Uterus (tissue), 4 donors: Measurements from ENCODE around the gene GSAP. TPM values are rescaled to one million over a fixed set of nuclear protein-coding genes. Genes with fewer than 3 reads are reported as not detected.

ENCODE experiments used
- DNase-seq, 2 donors: peaks; one replicate each; pipeline ENCODE4 v3.0.0-alpha.2; 2019 to 2020
- H3K27ac ChIP-seq, 2 donors: fragments of 200-600 bp; sonication (generic); 1 replicate in 1 of 2; 2 replicates in 1 of 2; pipeline ENCODE4 v1.5.1; 2016 to 2018
- H3K27me3 ChIP-seq, 2 donors: fragments of 200-600 bp; sonication (generic); one replicate each; pipeline ENCODE4 v1.5.1; 2018 to 2019; ENCODE audit warnings: control low read depth in 1 of 2
- H3K36me3 ChIP-seq, 2 donors: fragments of 200-600 bp; sonication (generic); one replicate each; pipeline ENCODE4 v1.5.1; 2019; ENCODE audit warnings: control low read depth in 1 of 2
- H3K4me1 ChIP-seq, 2 donors: fragments of 200-600 bp; sonication (generic); one replicate each; pipeline ENCODE4 v1.5.1; 2018 to 2019; ENCODE audit warnings: control low read depth in 1 of 2
- H3K4me3 ChIP-seq, 2 donors: fragments of 200-600 bp; sonication (generic); 1 replicate in 1 of 2; 2 replicates in 1 of 2; pipeline ENCODE4 v1.5.1; 2018 to 2019; ENCODE audit warnings: mild to moderate bottlenecking in 1 of 2
- H3K9me3 ChIP-seq, 2 donors: fragments of 200-600 bp; sonication (generic); one replicate each; pipeline ENCODE4 v1.5.1; 2019; ENCODE audit warnings: control low read depth in 1 of 2
- POLR2A ChIP-seq, 2 donors: fragments of 450-650 bp; IDR thresholded peaks; one replicate each; pipeline ENCODE4 v1.6.1; 2016; ENCODE audit warnings: antibody characterized with exemption in 2 of 2, mild to moderate bottlenecking in 1 of 2, moderate library complexity in 1 of 2
- intact Hi-C: fragments of 100-400 bp; cut with DNase I; formaldehyde crosslinking; loops from one replicate; pipeline ENCODE4 v1.15.1; 2023; ENCODE audit warnings: low total_unique reads
- total RNA-seq, 4 donors: library from RNA; depleted of rRNA in 3 of 4; stranded (reverse); fragments of >200 nt in 3 of 4; gene quantifications; one replicate each; pipeline versions ENCODE4 v1.1.0 to v1.2.4, GENCODE V29; 2014 to 2023
- TF ChIP-seq, protein P1 (sequence below), 4 experiments: fragments of 200-600 bp in 2 of 4; fragments of 450-650 bp in 2 of 4; sonication (generic) in 2 of 4; IDR thresholded peaks; one replicate each; pipeline ENCODE4 v1.5.1; 2016 to 2019; ENCODE audit warnings: antibody characterized with exemption in 4 of 4, mild to moderate bottlenecking in 2 of 4, moderate library complexity in 1 of 4
- donor health status: DM: yes; HTN: yes; CAD: no.

The GSAP gene
- total RNA-seq, 4 donors from 2014 or later: 3.6 to 24.1 (median 13.1) TPM

DNA sequence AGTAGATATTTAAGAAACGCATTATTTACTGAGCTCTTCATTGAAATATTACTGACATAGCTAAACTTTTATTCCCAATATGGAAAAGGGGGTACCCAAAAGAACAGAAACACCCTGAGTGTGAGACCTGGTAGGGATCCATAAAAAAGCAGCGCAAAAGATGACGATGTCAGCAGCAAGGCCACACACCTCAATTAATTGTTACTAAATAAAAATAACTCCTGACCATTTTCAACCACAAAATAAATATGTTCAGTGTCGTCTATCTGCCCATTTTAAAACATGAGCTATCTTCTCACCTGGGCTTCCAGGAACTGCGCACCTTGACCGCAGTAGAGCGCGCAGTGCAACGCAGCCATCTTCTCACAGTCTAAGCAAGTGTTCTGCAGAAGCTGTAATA, 61.2 kb downstream of the GSAP start:
- H3K27ac ChIP-seq: no peak overlapping the region
- intact Hi-C loops: no loop called here
- no peaks in the 10 kb centered on the region for H3K36me3 ChIP-seq
- no peaks in the 10 kb centered on the region for H3K9me3 ChIP-seq
- H3K4me1 ChIP-seq: no peaks in the 10 kb centered on the region
- H3K4me3 ChIP-seq: no peak overlapping the region
- TF ChIP-seq, protein P1, sequence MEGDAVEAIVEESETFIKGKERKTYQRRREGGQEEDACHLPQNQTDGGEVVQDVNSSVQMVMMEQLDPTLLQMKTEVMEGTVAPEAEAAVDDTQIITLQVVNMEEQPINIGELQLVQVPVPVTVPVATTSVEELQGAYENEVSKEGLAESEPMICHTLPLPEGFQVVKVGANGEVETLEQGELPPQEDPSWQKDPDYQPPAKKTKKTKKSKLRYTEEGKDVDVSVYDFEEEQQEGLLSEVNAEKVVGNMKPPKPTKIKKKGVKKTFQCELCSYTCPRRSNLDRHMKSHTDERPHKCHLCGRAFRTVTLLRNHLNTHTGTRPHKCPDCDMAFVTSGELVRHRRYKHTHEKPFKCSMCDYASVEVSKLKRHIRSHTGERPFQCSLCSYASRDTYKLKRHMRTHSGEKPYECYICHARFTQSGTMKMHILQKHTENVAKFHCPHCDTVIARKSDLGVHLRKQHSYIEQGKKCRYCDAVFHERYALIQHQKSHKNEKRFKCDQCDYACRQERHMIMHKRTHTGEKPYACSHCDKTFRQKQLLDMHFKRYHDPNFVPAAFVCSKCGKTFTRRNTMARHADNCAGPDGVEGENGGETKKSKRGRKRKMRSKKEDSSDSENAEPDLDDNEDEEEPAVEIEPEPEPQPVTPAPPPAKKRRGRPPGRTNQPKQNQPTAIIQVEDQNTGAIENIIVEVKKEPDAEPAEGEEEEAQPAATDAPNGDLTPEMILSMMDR (IDR thresholded peaks at IDR 0.05): no peak
- no peak for TF ChIP-seq POLR2A (IDR thresholded peaks at IDR 0.05)
- H3K27me3 ChIP-seq: no peaks in the 10 kb centered on the region
- DNase-seq: no peak

GRCh38 chr7:77354484-77354883, 61.7 kb downstream of the GSAP start:
- Histone ChIP-seq H3K36me3 (no peaks in the 10 kb centered on the region), H3K27me3 (no peaks in the 10 kb centered on the region), H3K9me3 (no peaks in the 10 kb centered on the region), H3K4me3 (no peak overlapping the region), H3K27ac (no peak overlapping the region), H3K4me1 (no peaks in the 10 kb centered on the region)
- DNase-seq: no peak
- intact Hi-C loops: no loop called here
- TF ChIP-seq, protein P1 (IDR thresholded peaks at IDR 0.05): no peak
- TF ChIP-seq POLR2A (IDR thresholded peaks at IDR 0.05): no peak

DNA sequence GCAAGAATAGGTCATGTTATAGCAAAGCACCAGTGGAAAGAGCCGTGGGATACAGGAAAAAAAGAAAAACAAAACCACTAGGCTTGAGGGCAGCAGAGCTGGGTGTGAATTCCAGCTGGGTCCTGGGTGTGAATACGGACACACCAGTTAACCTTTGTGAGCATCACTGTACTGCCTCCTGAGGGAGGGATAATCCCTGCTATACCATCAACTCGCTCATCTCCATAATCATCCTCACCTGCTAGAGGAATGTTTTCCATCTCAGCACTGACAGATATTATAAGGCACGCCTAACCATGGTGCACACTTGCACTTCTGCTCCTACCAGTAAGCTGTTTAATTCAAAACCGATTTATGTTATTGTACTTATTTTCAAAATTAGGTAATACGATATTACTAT, 62.2 kb downstream of the GSAP start:
- Histone ChIP-seq H3K36me3 (no peaks in the 10 kb centered on the region), H3K9me3 (no peaks in the 10 kb centered on the region), H3K27ac (no peak overlapping the region), H3K27me3 (no peaks in the 10 kb centered on the region), H3K4me1 (no peaks in the 10 kb centered on the region), H3K4me3 (no peak overlapping the region)
- no peak for DNase-seq
- intact Hi-C loops: no loop called here
- TF ChIP-seq, protein P1 (IDR thresholded peaks at IDR 0.05): no peak
- no peak for TF ChIP-seq POLR2A (IDR thresholded peaks at IDR 0.05)

- no peaks in the 10 kb centered on the region for H3K36me3 ChIP-seq
- TF ChIP-seq, protein P1 (IDR thresholded peaks at IDR 0.05): no peak
- no peak for TF ChIP-seq POLR2A (IDR thresholded peaks at IDR 0.05)
- no peaks in the 10 kb centered on the region for H3K4me1 ChIP-seq
- intact Hi-C loops: no loop called here
- no peak for DNase-seq
- H3K9me3 ChIP-seq: no peaks in the 10 kb centered on the region
- H3K4me3 ChIP-seq: no peak overlapping the region
- no peak overlapping the region for H3K27ac ChIP-seq
- no peaks in the 10 kb centered on the region for H3K27me3 ChIP-seq
Measured at GRCh38 chr7:77353407-77353721, 62.8 kb downstream of the GSAP start.

DNA sequence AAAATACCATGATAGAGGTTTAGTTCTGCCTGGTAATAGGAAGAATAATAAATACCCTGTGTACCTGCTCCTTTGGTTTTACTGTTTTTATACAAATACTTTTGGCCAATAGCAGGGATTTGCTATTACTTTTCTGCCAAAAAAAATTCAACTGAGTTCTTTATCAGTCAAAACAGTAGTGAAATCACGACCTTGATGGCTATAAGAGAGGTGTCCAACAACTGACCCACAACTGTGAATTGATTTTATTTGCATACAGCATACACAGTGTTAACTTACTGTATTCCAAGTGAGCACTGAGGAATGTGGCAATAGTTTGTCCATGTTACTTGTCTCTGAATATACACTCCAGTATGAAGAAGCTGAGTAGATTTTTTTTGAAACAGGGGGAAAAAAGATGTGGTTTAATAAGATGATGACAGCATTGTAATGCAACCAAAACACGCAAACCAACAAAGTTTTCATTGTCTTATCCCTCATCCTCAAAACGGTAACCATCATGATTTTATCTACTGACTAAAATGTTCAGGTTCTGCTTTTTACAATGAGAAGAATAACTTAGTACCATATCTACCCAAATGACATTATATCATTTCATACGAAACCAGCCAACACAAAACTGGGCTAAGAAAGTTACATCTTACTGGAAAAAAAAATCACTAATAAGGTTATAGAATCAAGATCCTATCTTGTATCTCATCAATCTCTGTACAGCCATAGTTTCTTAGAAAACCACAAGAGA, 63.3 kb downstream of the GSAP start:
- intact Hi-C loops: no loop called here
- no peaks in the 10 kb centered on the region for H3K36me3 ChIP-seq
- H3K4me3 ChIP-seq: no peak overlapping the region
- TF ChIP-seq, protein P1 (IDR thresholded peaks at IDR 0.05): no peak
- TF ChIP-seq POLR2A (IDR thresholded peaks at IDR 0.05): no peak
- no peak overlapping the region for H3K27ac ChIP-seq
- no peaks in the 10 kb centered on the region for H3K9me3 ChIP-seq
- no peak for DNase-seq
- H3K27me3 ChIP-seq: no peaks in the 10 kb centered on the region
- H3K4me1 ChIP-seq: no peaks in the 10 kb centered on the region
